Measurements from ENCODE around the gene PRRT4.

DNA sequence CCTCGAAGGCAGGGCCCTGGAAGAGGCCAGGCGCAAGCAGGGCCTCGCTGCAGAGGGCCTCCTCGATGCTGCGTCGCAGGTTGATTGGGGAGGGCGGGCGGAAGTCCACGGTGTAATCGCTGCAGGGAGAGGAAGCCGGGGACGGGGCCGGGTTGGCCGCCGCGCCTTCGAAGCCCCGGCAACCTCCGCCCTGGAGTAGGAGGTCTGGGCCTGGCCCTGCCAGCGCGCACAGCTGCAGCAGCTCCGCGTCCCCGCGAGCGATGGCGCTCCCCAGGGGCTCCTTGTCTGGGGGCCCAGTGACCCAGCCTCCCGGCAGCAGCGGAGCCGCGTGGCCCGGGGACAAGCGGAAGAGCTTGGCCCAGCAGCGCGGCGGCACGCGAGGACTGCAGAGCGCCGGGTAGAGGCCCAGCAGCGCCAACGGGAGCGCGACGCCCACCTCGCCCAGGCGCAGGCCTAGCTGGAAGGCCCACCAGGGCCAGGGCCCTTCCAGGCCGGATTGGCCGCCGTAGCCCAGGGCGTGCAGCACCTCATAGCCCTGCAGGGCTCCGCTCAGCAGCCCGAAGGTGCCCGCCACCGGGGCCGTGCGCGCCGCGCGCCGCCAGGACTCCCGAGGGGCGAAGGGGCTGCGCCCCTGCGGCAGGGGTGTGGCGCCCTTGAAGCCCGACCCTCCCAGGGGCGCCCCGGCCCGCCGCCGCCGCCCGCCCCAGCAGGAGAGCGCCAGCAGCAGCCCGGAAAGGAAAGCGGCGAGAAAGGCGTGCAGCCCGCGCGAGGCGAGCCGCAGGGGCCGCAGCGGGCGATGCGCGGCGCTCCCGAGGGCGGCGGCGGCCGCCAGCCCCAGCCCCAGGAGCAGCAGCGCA, 10.0 kb downstream of the PRRT4 start:
- no peak for TF ChIP-seq POLR2AphosphoS5 (IDR thresholded peaks at IDR 0.05)
- TF ChIP-seq, protein P1, sequence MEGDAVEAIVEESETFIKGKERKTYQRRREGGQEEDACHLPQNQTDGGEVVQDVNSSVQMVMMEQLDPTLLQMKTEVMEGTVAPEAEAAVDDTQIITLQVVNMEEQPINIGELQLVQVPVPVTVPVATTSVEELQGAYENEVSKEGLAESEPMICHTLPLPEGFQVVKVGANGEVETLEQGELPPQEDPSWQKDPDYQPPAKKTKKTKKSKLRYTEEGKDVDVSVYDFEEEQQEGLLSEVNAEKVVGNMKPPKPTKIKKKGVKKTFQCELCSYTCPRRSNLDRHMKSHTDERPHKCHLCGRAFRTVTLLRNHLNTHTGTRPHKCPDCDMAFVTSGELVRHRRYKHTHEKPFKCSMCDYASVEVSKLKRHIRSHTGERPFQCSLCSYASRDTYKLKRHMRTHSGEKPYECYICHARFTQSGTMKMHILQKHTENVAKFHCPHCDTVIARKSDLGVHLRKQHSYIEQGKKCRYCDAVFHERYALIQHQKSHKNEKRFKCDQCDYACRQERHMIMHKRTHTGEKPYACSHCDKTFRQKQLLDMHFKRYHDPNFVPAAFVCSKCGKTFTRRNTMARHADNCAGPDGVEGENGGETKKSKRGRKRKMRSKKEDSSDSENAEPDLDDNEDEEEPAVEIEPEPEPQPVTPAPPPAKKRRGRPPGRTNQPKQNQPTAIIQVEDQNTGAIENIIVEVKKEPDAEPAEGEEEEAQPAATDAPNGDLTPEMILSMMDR (IDR thresholded peaks at IDR 0.05) = no peak
- no peak for TF ChIP-seq EP300 (IDR thresholded peaks at IDR 0.05)
- TF ChIP-seq POLR2A (IDR thresholded peaks at IDR 0.05; ENCODE audit: low read depth) = no peak
